BLaER1 treated with 17β-estradiol and CSF1 and Interleukin-3, amounts not matched to agents 10 nM and 100 nM (cell line): Measurements from ENCODE around the gene ACOT7.
"Not testable (repeated sequence)": the region's sequence is repeated elsewhere in the genome, so short reads cannot be mapped to it uniquely, and the experiment has no call there.

Experiments used
- H3K27ac ChIP-seq, 11 experiments: shearing (Covaris generic); formaldehyde crosslinking; 2 replicates each; pipeline ENCODE4 v1.8.1; 2022
- H3K27me3 ChIP-seq, 11 experiments: shearing (Covaris generic); formaldehyde crosslinking; 2 replicates each; pipeline ENCODE4 v1.8.1; 2022
- H3K36me3 ChIP-seq, 11 experiments: shearing (Covaris generic); formaldehyde crosslinking; 2 replicates each; pipeline ENCODE4 v1.8.1; 2022
- H3K4me1 ChIP-seq, 10 experiments: shearing (Covaris generic); formaldehyde crosslinking; 2 replicates each; pipeline ENCODE4 v1.8.1; 2022
- H3K4me2 ChIP-seq, 11 experiments: shearing (Covaris generic); formaldehyde crosslinking; 2 replicates each; pipeline ENCODE4 v1.8.1; 2022
- H3K4me3 ChIP-seq, 10 experiments: shearing (Covaris generic); formaldehyde crosslinking; 2 replicates each; pipeline ENCODE4 v1.8.1; 2022
- H3K9ac ChIP-seq, 11 experiments: shearing (Covaris generic); formaldehyde crosslinking; 2 replicates each; pipeline ENCODE4 v1.8.1; 2022
- H3K9me3 ChIP-seq, 11 experiments: shearing (Covaris generic); formaldehyde crosslinking; replicated peaks in 1 of 11; 2 replicates each; pipeline ENCODE4 v1.8.1; 2022
- H4K20me1 ChIP-seq, 11 experiments: shearing (Covaris generic); formaldehyde crosslinking; 2 replicates each; pipeline ENCODE4 v1.8.1; 2022
- Cebpa-rat ChIP-seq, 11 experiments: shearing (Covaris generic); IDR thresholded peaks; 2 replicates each; pipeline ENCODE4 v1.8.1; 2022

Gene ACOT7

DNA sequence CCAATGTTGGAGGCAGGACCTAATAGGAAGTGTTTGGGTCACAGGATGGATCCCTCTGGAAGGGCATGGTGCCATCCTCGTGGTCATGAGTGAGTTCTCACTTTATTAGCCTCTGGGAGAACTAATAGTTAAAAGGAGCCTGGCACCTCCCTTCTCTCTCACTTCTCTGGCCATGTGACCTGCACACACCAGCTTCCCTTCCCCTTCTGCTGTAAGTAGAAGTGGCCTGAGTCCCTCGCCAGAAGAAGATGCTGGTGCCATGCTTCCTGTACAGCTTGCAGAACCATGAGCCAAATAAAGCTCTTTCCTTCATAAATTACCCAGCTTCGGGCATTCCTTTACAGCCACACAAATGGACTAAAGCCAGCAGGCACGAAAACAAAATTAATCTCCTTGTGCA, 23.6 kb downstream of the ACOT7 start:
- Histone ChIP-seq H3K36me3 (peaks cover 0 to 28% (median 18%) of the 10 kb centered on the region in 11 experiments; a peak in 20 of 22 replicates), H3K9ac (no peak overlapping the region), H3K27ac (no peak overlapping the region), H3K4me2 (0 out of 22 replicates have a peak overlapping the region, but pooled peaks of 1 of the 11 experiments have one; percentile 14), H4K20me1 (peaks cover 0 to 45% (median 0%) of the 10 kb centered on the region in 11 experiments; a peak in 9 of 22 replicates), H3K27me3 (no peaks in the 10 kb centered on the region), H3K4me1 (peaks cover 0 to 36% (median 18%) of the 10 kb centered on the region in 10 experiments; a peak in 17 of 20 replicates), H3K9me3 (peaks cover 18 to 50% (median 44%) of the 10 kb centered on the region in 11 experiments), H3K4me3 (no peak overlapping the region)
- TF ChIP-seq Cebpa-rat (IDR thresholded peaks at IDR 0.05) = no peak

DNA sequence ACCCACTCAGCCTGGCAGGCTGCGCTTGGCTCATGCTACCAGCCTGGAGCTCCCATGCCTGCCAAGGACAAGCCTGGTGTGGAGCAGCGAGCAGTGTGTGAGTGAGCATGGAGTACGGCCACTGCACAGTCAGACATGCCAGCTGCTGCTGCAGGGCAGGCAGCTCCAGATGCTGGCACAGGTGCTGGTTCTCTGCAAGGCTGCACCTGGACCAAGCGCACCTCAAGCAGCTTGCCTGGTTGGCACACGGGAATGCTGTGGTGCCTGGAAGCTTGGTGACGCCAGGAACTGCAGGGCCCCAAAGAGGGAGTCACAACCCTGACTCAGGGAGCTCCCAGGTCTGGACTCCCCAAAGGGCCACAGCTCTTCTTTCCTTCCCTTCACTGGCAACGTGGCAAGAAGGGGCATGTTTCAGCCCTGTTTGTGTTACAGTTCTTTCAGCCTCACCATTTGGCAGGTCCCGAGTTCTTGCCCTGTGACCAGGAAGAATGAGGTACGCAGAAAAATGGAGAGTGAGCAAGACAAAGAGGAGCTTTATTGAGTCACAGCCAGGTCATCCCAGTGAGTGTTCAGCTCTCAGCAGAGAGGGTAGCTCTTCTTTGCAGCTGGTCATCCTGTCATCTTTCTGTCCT, 26.1 kb downstream of the ACOT7 start:
- no peak overlapping the region for H3K9ac ChIP-seq
- peaks cover 0 to 30% (median 19%) of the 10 kb centered on the region in 10 experiments; a peak in 17 of 20 replicates for H3K4me1 ChIP-seq
- H3K4me2 ChIP-seq = no peak overlapping the region
- no peak overlapping the region for H3K27ac ChIP-seq
- 0 out of 20 replicates have a peak overlapping the region, but pooled peaks of 1 of the 10 experiments have one; percentile 7 for H3K4me3 ChIP-seq
- no peak for TF ChIP-seq Cebpa-rat (IDR thresholded peaks at IDR 0.05)
- H3K36me3 ChIP-seq = peaks cover 0 to 28% (median 18%) of the 10 kb centered on the region in 11 experiments; a peak in 20 of 22 replicates
- H3K9me3 ChIP-seq = peaks cover 18 to 50% (median 44%) of the 10 kb centered on the region in 11 experiments
- H3K27me3 ChIP-seq = no peaks in the 10 kb centered on the region
- H4K20me1 ChIP-seq = peaks cover 0 to 46% (median 0%) of the 10 kb centered on the region in 11 experiments; a peak in 8 of 22 replicates

GRCh38 chr1:6365047-6365446, 28.5 kb downstream of the ACOT7 start:
- Histone ChIP-seq H3K36me3 (peaks cover 0 to 25% (median 16%) of the 10 kb centered on the region in 11 experiments; a peak in 20 of 22 replicates), H3K27me3 (no peaks in the 10 kb centered on the region), H3K27ac (no peak overlapping the region), H3K4me2 (0 out of 22 replicates have a peak overlapping the region, but pooled peaks of 1 of the 11 experiments have one; percentile 10), H3K9ac (peak overlapping the region in 1 of 11 experiments; percentile 35; a peak in 1 of 22 replicates), H4K20me1 (peaks cover 0 to 62% (median 0%) of the 10 kb centered on the region in 11 experiments; a peak in 8 of 22 replicates), H3K4me3 (no peak overlapping the region), H3K4me1 (peaks cover 12 to 39% (median 27%) of the 10 kb centered on the region in 10 experiments), H3K9me3 (peaks cover 18 to 35% (median 29%) of the 10 kb centered on the region in 11 experiments)
- TF ChIP-seq Cebpa-rat (IDR thresholded peaks at IDR 0.05) = no peak

DNA sequence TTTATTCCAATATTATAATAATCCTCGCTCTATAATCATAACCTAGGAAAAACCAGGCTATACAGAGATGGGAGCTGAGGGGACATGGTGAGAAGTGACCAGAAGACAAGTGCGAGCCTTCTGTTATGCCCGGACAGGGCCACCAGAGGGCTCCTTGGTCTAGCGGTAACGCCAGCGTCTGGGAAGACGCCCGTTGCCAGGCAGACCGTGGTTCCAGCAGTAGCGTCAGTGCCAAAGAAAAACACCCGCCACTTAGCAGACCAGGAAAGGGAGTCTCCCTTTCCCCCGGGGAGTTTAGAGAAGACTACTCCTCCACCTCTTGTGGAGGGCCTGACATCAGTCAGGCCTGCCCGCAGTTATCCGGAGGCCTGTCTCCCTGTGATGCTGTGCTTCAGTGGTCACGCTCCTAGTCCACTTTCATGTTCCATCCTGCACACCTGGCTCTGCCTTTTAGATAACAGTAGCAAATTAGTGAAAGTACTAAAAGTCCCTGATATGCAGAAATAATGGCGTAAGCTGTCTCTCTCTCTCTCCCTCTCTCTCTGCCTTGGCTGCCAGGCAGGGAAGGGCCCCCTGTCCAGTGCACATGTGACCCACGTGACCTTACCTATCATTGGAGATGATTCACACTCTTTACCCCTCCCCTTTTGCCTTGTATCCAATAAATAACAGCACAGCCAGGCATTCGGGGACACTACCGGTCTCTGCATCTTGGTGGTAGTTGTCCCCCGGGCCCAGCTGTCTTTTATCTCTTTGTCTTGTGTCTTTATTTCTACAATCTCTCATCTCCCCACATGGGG, 30.3 kb downstream of the ACOT7 start:
- Histone ChIP-seq H3K9me3 (peaks cover 12 to 18% (median 13%) of the 10 kb centered on the region in 11 experiments), H3K4me2 (peak overlapping the region in 9 of 11 experiments; percentile 26 to 67 (median 46); a peak in 15 of 22 replicates), H4K20me1 (peaks cover 0 to 74% (median 7%) of the 10 kb centered on the region in 11 experiments; a peak in 10 of 22 replicates), H3K9ac (0 out of 22 replicates have a peak overlapping the region, but pooled peaks of 1 of the 11 experiments have one; percentile 23), H3K4me1 (peaks cover 29 to 52% (median 43%) of the 10 kb centered on the region in 10 experiments), H3K36me3 (peaks cover 0 to 17% (median 12%) of the 10 kb centered on the region in 11 experiments; a peak in 20 of 22 replicates)
- not testable (repeated sequence) for H3K4me3 ChIP-seq, H3K27ac ChIP-seq, H3K27me3 ChIP-seq

DNA sequence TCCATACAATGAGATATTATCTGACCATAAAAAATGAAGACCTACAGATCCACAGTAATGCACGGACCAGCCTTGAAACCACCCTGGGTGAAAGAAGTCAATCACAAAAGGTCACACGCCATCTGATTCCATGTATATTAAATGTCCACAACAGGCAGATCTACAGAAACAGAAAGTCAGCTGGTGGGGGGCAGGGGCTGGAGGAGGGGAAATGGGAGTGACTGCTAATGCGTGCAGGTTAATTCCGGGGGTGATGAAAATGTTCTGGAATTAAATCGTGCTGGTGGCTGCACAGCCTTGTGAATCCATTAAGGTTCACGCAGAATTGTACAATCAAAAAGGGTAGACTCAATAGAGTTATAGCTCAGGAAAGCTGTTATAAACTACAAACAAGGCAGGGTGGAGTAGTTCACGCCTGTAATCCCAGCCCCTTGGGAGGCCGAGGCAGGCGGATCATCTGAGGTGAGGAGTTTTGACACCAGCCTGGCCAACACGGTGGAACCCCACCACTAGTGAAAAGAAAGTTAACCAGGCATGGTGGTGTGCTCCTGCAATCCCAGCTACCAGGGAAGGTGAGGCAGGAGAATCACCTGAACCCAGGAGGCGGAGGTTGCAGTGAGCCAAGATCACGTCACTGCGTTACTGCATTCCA, 32.3 kb downstream of the ACOT7 start:
- Histone ChIP-seq H3K27ac (peak overlapping the region in 6 of 11 experiments; percentile 35 to 89 (median 86); a peak in 4 of 22 replicates), H3K9me3 (no peaks in the 10 kb centered on the region; a peak in 1 of 22 replicates), H3K36me3 (0 out of 22 replicates have a peak, but pooled peaks cover 0 to 3% (median 0%) of the 10 kb centered on the region in 11 experiments), H4K20me1 (peaks cover 0 to 88% (median 9%) of the 10 kb centered on the region in 11 experiments; a peak in 10 of 22 replicates), H3K4me2 (peak overlapping the region in 10 of 11 experiments; percentile 89 to 99 (median 96); a peak in 20 of 22 replicates), H3K4me1 (peaks cover 40 to 61% (median 54%) of the 10 kb centered on the region in 10 experiments), H3K27me3 (no peaks in the 10 kb centered on the region), H3K9ac (peak overlapping the region in 6 of 11 experiments; percentile 9 to 80 (median 77); a peak in 5 of 22 replicates), H3K4me3 (no peak overlapping the region)
- TF ChIP-seq Cebpa-rat (IDR thresholded peaks at IDR 0.05) = no peak

DNA sequence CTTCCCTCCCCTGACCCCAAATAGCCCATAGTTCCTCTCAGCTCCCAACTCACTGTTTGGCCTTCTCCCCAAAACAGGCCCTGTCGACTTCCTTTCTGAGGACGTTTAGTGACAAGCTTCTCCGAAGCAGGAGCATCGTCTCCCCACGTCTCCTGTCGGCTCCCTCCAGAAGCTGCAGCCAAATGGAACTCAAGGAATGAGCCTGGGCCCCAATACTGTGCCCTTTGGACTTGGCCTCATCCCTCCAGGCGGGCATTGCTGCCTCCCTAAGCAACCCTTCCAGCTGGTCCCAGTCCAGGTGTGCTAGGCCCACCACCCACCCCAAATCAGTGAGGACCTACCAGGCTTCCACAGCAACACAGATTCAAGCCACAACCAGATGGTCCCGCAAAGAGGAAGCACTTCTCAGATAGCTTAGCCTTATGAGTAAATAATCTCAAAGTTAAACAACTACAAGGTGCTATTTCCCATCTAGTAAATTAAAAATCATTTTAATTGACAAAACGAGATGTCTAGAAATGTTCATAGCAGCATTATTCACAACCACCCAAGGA, 33.0 kb downstream of the ACOT7 start:
- H3K27me3 ChIP-seq = no peaks in the 10 kb centered on the region
- H3K4me3 ChIP-seq = no peak overlapping the region
- no peak for TF ChIP-seq Cebpa-rat (IDR thresholded peaks at IDR 0.05)
- no peaks in the 10 kb centered on the region for H3K36me3 ChIP-seq
- peak overlapping the region; percentile 67 to 82 (median 77); a peak in 18 of 22 replicates for H3K9ac ChIP-seq
- H3K27ac ChIP-seq = peak overlapping the region in 10 of 11 experiments; percentile 80 to 89 (median 86); a peak in 19 of 22 replicates
- peak overlapping the region; percentile 89 to 99 (median 96) for H3K4me2 ChIP-seq
- peaks cover 0 to 90% (median 9%) of the 10 kb centered on the region in 11 experiments; a peak in 10 of 22 replicates for H4K20me1 ChIP-seq
- H3K9me3 ChIP-seq = no peaks in the 10 kb centered on the region
- peaks cover 40 to 61% (median 54%) of the 10 kb centered on the region in 10 experiments for H3K4me1 ChIP-seq

GRCh38 chr1:6360117-6360496, 33.5 kb downstream of the ACOT7 start:
- H3K27me3 ChIP-seq = no peaks in the 10 kb centered on the region
- peak overlapping the region; percentile 67 to 82 (median 77); a peak in 21 of 22 replicates for H3K9ac ChIP-seq
- H3K9me3 ChIP-seq = no peaks in the 10 kb centered on the region
- peaks cover 0 to 92% (median 9%) of the 10 kb centered on the region in 11 experiments; a peak in 10 of 22 replicates for H4K20me1 ChIP-seq
- peaks cover 40 to 61% (median 54%) of the 10 kb centered on the region in 10 experiments for H3K4me1 ChIP-seq
- no peak for TF ChIP-seq Cebpa-rat (IDR thresholded peaks at IDR 0.05)
- H3K4me2 ChIP-seq = peak overlapping the region; percentile 89 to 99 (median 96)
- peak overlapping the region in 3 of 10 experiments; percentile 34 to 42 (median 36); a peak in 3 of 20 replicates for H3K4me3 ChIP-seq
- H3K27ac ChIP-seq = peak overlapping the region; percentile 61 to 89 (median 85); a peak in 21 of 22 replicates
- no peaks in the 10 kb centered on the region for H3K36me3 ChIP-seq
